ENCODE measurements around the gene CCL20. TPM values are rescaled to one million over a fixed set of nuclear protein-coding genes. Genes with fewer than 3 reads are reported as not detected.

Gene CCL20
- polyA plus RNA-seq, 1 of the 3 experiments (the other 2 are of a cell fraction) = 0.12 TPM

DNA sequence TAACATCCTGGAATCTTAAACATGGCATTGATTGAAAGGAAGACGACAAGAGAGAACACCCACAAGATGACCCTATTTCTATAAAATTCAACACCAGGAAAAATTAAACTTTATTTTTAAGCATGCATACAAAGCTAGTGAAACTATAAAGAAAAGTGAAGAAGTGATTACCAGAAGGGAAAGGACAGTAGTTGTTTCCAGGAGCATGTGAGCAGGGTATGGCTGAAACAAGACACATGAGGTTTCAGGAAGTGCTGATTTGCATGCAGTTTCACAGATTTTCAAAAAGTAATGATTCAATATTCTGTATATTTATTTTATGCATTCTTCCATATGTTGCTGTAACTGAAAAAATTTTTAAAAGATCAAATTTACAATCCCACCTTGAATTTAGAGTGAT, 33.2 kb downstream of the CCL20 start:
- Histone ChIP-seq H3K9ac (no peak overlapping the region), H3F3A (replicated peaks; ENCODE audit: insufficient read depth) (no peaks in the 10 kb centered on the region), H4K20me1 (ENCODE audit: insufficient read depth) (no peaks in the 10 kb centered on the region), H3K36me3 (replicated peaks in 1 of 2; ENCODE audit: control insufficient read depth in 1 of 2, insufficient read depth in 2 of 2, low read length in 1 of 2) (no peaks in the 10 kb centered on the region), H3K4me2 (no peak overlapping the region), H3K4me1 (ENCODE audit: control insufficient read depth in 1 of 2, insufficient read depth in 2 of 2, low read depth in 1 of 2, low read length in 1 of 2) (peaks cover 0 to 8% of the 10 kb centered on the region in 2 experiments; a peak in 1 of 4 replicates), H3K79me2 (ENCODE audit: insufficient read depth) (no peaks in the 10 kb centered on the region), H3K9me3 (no peaks in the 10 kb centered on the region), H3K9me2 (no peaks in the 10 kb centered on the region), H2AFZ (ENCODE audit: low read depth) (no peak overlapping the region; the same call in 1 of the 2 replicates), H3K27ac (ENCODE audit: low read depth in 2 of 2, low read length in 1 of 2) (no peak overlapping the region), H3K4me3 (ENCODE audit: low read depth in 2 of 2, low read length in 1 of 2) (no peak overlapping the region), H3K27me3 (ENCODE audit: insufficient read depth) (no peaks in the 10 kb centered on the region)
- CTCF ChIA-PET = interaction anchor here (2.4 kb wide), 1 partner anchor 15 kb away, joined by 8 read pairs; no protein-coding TSS in a partner anchor
- 83% methylated on average over 1 of the region's 1 CpG for WGBS (ENCODE audit: low lambda C conversion rate)
- POLR2A ChIA-PET = no interaction called here
- no peak for DNase-seq
- TF ChIP-seq RFX5 (IDR thresholded peaks at IDR 0.05; ENCODE audit: low read length) (no peak), FOXJ3 (CRISPR knock-in tag; IDR thresholded peaks at IDR 0.05) (no peak), TEAD4 (IDR thresholded peaks at IDR 0.05; ENCODE audit: borderline replicate concordance, insufficient read depth) (no peak), TCF12 (IDR thresholded peaks at IDR 0.05) (no peak), SMC3 (IDR thresholded peaks at IDR 0.05; ENCODE audit: low read depth, low read length) (no peak), NRF1 (IDR thresholded peaks at IDR 0.05; ENCODE audit: low read depth, low read length) (no peak), NFIC (IDR thresholded peaks at IDR 0.05; ENCODE audit: borderline replicate concordance) (no peak), RCOR1 (IDR thresholded peaks at IDR 0.05; ENCODE audit: low read length) (no peak), TAF1 (IDR thresholded peaks at IDR 0.05; ENCODE audit: borderline replicate concordance, low read depth, low read length) (no peak), MXI1 (IDR thresholded peaks at IDR 0.05; ENCODE audit: low read depth, low read length) (no peak), GATA2 (CRISPR knock-in tag; IDR thresholded peaks at IDR 0.05) (no peak)
- TF ChIP-seq, protein P1, sequence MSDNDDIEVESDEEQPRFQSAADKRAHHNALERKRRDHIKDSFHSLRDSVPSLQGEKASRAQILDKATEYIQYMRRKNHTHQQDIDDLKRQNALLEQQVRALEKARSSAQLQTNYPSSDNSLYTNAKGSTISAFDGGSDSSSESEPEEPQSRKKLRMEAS (IDR thresholded peaks at IDR 0.05; ENCODE audit: low read depth) = no peak
- TF ChIP-seq, protein P2, sequence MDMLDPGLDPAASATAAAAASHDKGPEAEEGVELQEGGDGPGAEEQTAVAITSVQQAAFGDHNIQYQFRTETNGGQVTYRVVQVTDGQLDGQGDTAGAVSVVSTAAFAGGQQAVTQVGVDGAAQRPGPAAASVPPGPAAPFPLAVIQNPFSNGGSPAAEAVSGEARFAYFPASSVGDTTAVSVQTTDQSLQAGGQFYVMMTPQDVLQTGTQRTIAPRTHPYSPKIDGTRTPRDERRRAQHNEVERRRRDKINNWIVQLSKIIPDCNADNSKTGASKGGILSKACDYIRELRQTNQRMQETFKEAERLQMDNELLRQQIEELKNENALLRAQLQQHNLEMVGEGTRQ (IDR thresholded peaks at IDR 0.05; ENCODE audit: borderline replicate concordance, low read depth, low read length) = no peak
- TF ChIP-seq, protein P3, sequence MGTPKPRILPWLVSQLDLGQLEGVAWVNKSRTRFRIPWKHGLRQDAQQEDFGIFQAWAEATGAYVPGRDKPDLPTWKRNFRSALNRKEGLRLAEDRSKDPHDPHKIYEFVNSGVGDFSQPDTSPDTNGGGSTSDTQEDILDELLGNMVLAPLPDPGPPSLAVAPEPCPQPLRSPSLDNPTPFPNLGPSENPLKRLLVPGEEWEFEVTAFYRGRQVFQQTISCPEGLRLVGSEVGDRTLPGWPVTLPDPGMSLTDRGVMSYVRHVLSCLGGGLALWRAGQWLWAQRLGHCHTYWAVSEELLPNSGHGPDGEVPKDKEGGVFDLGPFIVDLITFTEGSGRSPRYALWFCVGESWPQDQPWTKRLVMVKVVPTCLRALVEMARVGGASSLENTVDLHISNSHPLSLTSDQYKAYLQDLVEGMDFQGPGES (IDR thresholded peaks at IDR 0.05; ENCODE audit: low read depth, low read length) = no peak

DNA sequence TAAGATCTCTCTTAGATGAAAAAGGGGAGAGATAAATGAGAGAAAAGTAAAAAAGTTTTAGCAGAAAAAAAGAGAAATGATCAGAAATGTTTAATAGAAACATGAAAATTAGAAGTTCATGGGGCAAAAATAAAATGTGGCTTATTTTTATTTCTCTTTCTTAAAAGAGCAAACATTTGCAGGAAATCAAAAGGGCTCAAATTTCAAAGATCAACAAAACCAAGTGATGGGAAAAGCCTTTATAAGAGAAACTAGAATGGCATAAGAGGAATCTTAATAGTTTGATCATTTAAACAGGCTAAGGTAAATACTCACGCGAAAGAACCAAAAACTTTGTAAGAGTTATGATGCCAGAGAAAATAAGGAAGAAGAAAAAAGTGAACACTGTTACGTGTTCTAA, 34.5 kb downstream of the CCL20 start:
- Histone ChIP-seq H3K4me3 (ENCODE audit: low read depth in 2 of 2, low read length in 1 of 2) (no peak overlapping the region), H3F3A (replicated peaks; ENCODE audit: insufficient read depth) (no peaks in the 10 kb centered on the region), H3K27ac (ENCODE audit: low read depth in 2 of 2, low read length in 1 of 2) (no peak overlapping the region), H2AFZ (ENCODE audit: low read depth) (no peak overlapping the region), H3K4me1 (ENCODE audit: control insufficient read depth in 1 of 2, insufficient read depth in 2 of 2, low read depth in 1 of 2, low read length in 1 of 2) (peaks cover 0 to 8% of the 10 kb centered on the region in 2 experiments; a peak in 1 of 4 replicates), H3K9me2 (no peaks in the 10 kb centered on the region), H3K27me3 (ENCODE audit: insufficient read depth) (no peaks in the 10 kb centered on the region), H3K9me3 (no peaks in the 10 kb centered on the region), H3K36me3 (replicated peaks in 1 of 2; ENCODE audit: control insufficient read depth in 1 of 2, insufficient read depth in 2 of 2, low read length in 1 of 2) (no peaks in the 10 kb centered on the region), H3K9ac (no peak overlapping the region), H4K20me1 (ENCODE audit: insufficient read depth) (no peaks in the 10 kb centered on the region), H3K4me2 (no peak overlapping the region), H3K79me2 (ENCODE audit: insufficient read depth) (no peaks in the 10 kb centered on the region)
- TF ChIP-seq TEAD4 (IDR thresholded peaks at IDR 0.05; ENCODE audit: borderline replicate concordance, insufficient read depth) = no peak
- TF ChIP-seq GATA2 (CRISPR knock-in tag; IDR thresholded peaks at IDR 0.05) = no peak
- no peak for TF ChIP-seq CHD2 (IDR thresholded peaks at IDR 0.05; ENCODE audit: low read length, partially characterized antibody)
- TF ChIP-seq, protein P3 (IDR thresholded peaks at IDR 0.05; ENCODE audit: low read depth, low read length) = no peak
- POLR2A ChIA-PET = no interaction called here
- WGBS (ENCODE audit: low lambda C conversion rate) = 65% methylated on average over 3 of the region's 3 CpGs
- CTCF ChIA-PET = no interaction called here
- no peak for DNase-seq

All from SK-N-SH (cell line).